Thyroid gland (tissue), 4 donors: ENCODE results near the gene UBXN4.

Experiments used
- POLR2A ChIP-seq, 2 donors: fragments of 450-650 bp; IDR thresholded peaks; one replicate each; pipeline ENCODE4 v1.6.1; 2017; ENCODE audit warnings: antibody characterized with exemption in 2 of 2, mild to moderate bottlenecking in 2 of 2, moderate library complexity in 1 of 2
- TF ChIP-seq, protein P1 (sequence below), 6 experiments: fragments of 200-600 bp in 3 of 6; fragments of 450-650 bp in 3 of 6; sonication (generic) in 3 of 6; IDR thresholded peaks; one replicate each; pipeline ENCODE4 v1.5.1; 2016 to 2019; ENCODE audit warnings: antibody characterized with exemption in 6 of 6, mild to moderate bottlenecking in 2 of 6, inconsistent platforms in 1 of 6, moderate library complexity in 1 of 6

DNA sequence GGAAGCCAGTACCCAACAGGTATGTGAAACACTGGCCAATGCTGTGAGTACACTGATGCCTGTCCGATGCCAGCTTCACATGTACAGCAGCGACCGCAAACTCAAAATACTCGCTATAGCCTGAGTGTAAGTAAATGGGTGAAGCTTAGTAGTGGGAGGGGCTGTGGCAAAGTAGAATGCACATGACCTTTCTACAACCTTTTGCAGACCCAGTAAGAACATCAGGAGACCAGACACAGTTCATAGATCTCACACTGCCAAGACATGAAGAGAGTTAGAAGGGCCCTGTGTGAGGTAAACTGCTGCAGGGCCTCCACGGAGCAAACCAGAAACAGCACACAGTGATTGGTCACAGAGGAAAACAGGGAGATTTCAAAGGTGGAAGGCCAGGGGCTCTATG is 9.1 kb upstream of the UBXN4 start:
- TF ChIP-seq POLR2A (IDR thresholded peaks at IDR 0.05) = no peak
- TF ChIP-seq, protein P1, sequence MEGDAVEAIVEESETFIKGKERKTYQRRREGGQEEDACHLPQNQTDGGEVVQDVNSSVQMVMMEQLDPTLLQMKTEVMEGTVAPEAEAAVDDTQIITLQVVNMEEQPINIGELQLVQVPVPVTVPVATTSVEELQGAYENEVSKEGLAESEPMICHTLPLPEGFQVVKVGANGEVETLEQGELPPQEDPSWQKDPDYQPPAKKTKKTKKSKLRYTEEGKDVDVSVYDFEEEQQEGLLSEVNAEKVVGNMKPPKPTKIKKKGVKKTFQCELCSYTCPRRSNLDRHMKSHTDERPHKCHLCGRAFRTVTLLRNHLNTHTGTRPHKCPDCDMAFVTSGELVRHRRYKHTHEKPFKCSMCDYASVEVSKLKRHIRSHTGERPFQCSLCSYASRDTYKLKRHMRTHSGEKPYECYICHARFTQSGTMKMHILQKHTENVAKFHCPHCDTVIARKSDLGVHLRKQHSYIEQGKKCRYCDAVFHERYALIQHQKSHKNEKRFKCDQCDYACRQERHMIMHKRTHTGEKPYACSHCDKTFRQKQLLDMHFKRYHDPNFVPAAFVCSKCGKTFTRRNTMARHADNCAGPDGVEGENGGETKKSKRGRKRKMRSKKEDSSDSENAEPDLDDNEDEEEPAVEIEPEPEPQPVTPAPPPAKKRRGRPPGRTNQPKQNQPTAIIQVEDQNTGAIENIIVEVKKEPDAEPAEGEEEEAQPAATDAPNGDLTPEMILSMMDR (IDR thresholded peaks at IDR 0.05) = no peak
